ENCODE data around the gene TCF7L2. TPM values are rescaled to one million over a fixed set of nuclear protein-coding genes. Genes with fewer than 3 reads are reported as not detected.

Gene TCF7L2
- total RNA-seq, 1 donor from 2014 or later: 76.4 TPM

- peaks cover 4% of the 10 kb centered on the region for H3K9me3 Mint-ChIP-seq
- H3K4me3 Mint-ChIP-seq: no peak overlapping the region
- H3K4me1 Mint-ChIP-seq: peaks cover 30% of the 10 kb centered on the region
- TF ChIP-seq CTCF (IDR thresholded peaks at IDR 0.05; ENCODE audit: unreplicated experiment): no peak
- H3K36me3 Mint-ChIP-seq: peaks cover 27% of the 10 kb centered on the region
- no peaks in the 10 kb centered on the region for H3K27me3 Mint-ChIP-seq (ENCODE audit: low read depth)
- H3K27ac Mint-ChIP-seq: no peak overlapping the region
- DNase-seq (ENCODE audit: low spot score in 2 of 2, unreplicated experiment in 2 of 2): no peak
These were observed 17.2 kb downstream of the TCF7L2 start for GRCh38 chr10:112967200-112967599.

- no peaks in the 10 kb centered on the region for H3K27me3 Mint-ChIP-seq (ENCODE audit: low read depth)
- H3K36me3 Mint-ChIP-seq: peaks cover 34% of the 10 kb centered on the region
- peaks cover 4% of the 10 kb centered on the region for H3K9me3 Mint-ChIP-seq
- H3K4me3 Mint-ChIP-seq: no peak overlapping the region
- no peak for TF ChIP-seq CTCF (IDR thresholded peaks at IDR 0.05; ENCODE audit: unreplicated experiment)
- DNase-seq (ENCODE audit: low spot score in 2 of 2, unreplicated experiment in 2 of 2): no peak
- H3K4me1 Mint-ChIP-seq: peaks cover 20% of the 10 kb centered on the region
- H3K27ac Mint-ChIP-seq: no peak overlapping the region
These were observed 19.1 kb downstream of the TCF7L2 start for GRCh38 chr10:112969131-112969530.

GRCh38 chr10:112969542-112969941, 19.5 kb downstream of the TCF7L2 start:
- Mint-ChIP-seq H3K4me1 (peaks cover 17% of the 10 kb centered on the region), H3K4me3 (no peak overlapping the region), H3K9me3 (peaks cover 4% of the 10 kb centered on the region), H3K36me3 (peaks cover 34% of the 10 kb centered on the region), H3K27ac (no peak overlapping the region), H3K27me3 (ENCODE audit: low read depth) (no peaks in the 10 kb centered on the region)
- TF ChIP-seq CTCF (IDR thresholded peaks at IDR 0.05; ENCODE audit: unreplicated experiment): no peak
- DNase-seq (ENCODE audit: low spot score in 2 of 2, unreplicated experiment in 2 of 2): no peak

GRCh38 chr10:112970021-112970420, 20.0 kb downstream of the TCF7L2 start:
- Mint-ChIP-seq H3K27me3 (ENCODE audit: low read depth) (no peaks in the 10 kb centered on the region), H3K27ac (no peak overlapping the region), H3K4me3 (no peak overlapping the region), H3K36me3 (peaks cover 35% of the 10 kb centered on the region), H3K9me3 (peaks cover 4% of the 10 kb centered on the region), H3K4me1 (peaks cover 13% of the 10 kb centered on the region)
- no peak for DNase-seq (ENCODE audit: low spot score in 2 of 2, unreplicated experiment in 2 of 2)
- no peak for TF ChIP-seq CTCF (IDR thresholded peaks at IDR 0.05; ENCODE audit: unreplicated experiment)

GRCh38 chr10:112972606-112973005, 22.6 kb downstream of the TCF7L2 start:
- no peak for DNase-seq (ENCODE audit: low spot score in 2 of 2, unreplicated experiment in 2 of 2)
- peaks cover 4% of the 10 kb centered on the region for H3K9me3 Mint-ChIP-seq
- H3K36me3 Mint-ChIP-seq: peaks cover 32% of the 10 kb centered on the region
- peaks cover 8% of the 10 kb centered on the region for H3K4me1 Mint-ChIP-seq
- no peak overlapping the region for H3K4me3 Mint-ChIP-seq
- H3K27me3 Mint-ChIP-seq (ENCODE audit: low read depth): no peaks in the 10 kb centered on the region
- TF ChIP-seq CTCF (IDR thresholded peaks at IDR 0.05; ENCODE audit: unreplicated experiment): no peak
- H3K27ac Mint-ChIP-seq: no peak overlapping the region

GRCh38 chr10:112973046-112973445, 23.0 kb downstream of the TCF7L2 start:
- DNase-seq (ENCODE audit: low spot score in 2 of 2, unreplicated experiment in 2 of 2): no peak
- Mint-ChIP-seq H3K27ac (no peak overlapping the region), H3K36me3 (peaks cover 32% of the 10 kb centered on the region), H3K4me3 (no peak overlapping the region), H3K4me1 (peaks cover 9% of the 10 kb centered on the region), H3K27me3 (ENCODE audit: low read depth) (no peaks in the 10 kb centered on the region), H3K9me3 (peaks cover 4% of the 10 kb centered on the region)
- TF ChIP-seq CTCF (IDR thresholded peaks at IDR 0.05; ENCODE audit: unreplicated experiment): no peak

Measured in mesothelial cell of epicardium (in vitro differentiated cells).